H9 (cell line): ENCODE data around the gene GPR155. TPM values are rescaled to one million over a fixed set of nuclear protein-coding genes. Genes with fewer than 3 reads are reported as not detected.

Source experiments
- DNase-seq: peaks from one replicate; pipeline ENCODE4 v3.0.0-alpha.2; 2017
- H2AFZ ChIP-seq: one replicate; pipeline ENCODE4 v1.6.1; 2013; ENCODE audit warnings: mild to moderate bottlenecking, low read length, control low read depth, moderate library complexity
- H2AK5ac ChIP-seq: 2 replicates; pipeline ENCODE4 v1.6.1; 2013; ENCODE audit warnings: low read length, control low read depth, mixed read lengths; ENCODE audit not compliant: insufficient read length
- H2BK120ac ChIP-seq: one replicate; pipeline ENCODE4 v1.6.1; 2013; ENCODE audit warnings: low read depth, mild to moderate bottlenecking, low read length, control low read depth, inconsistent platforms; ENCODE audit not compliant: poor library complexity, severe bottlenecking
- H2BK12ac ChIP-seq: 2 replicates; pipeline ENCODE4 v1.6.1; 2013; ENCODE audit warnings: low read length, control low read depth, mixed read lengths, low read depth; ENCODE audit not compliant: insufficient read length
- H2BK15ac ChIP-seq: 2 replicates; pipeline ENCODE4 v1.6.1; 2013; ENCODE audit warnings: low read depth, low read length, control low read depth
- H2BK20ac ChIP-seq: one replicate; pipeline ENCODE4 v1.6.1; 2013; ENCODE audit warnings: low read depth, mild to moderate bottlenecking, low read length, control low read depth, inconsistent platforms; ENCODE audit not compliant: poor library complexity, severe bottlenecking
- H2BK5ac ChIP-seq: 2 replicates; pipeline ENCODE4 v1.6.1; 2013; ENCODE audit warnings: low read length, control low read depth, mixed read lengths; ENCODE audit not compliant: insufficient read length
- H3K14ac ChIP-seq: 2 replicates; pipeline ENCODE4 v1.6.1; 2013; ENCODE audit warnings: low read length, control low read depth; ENCODE audit not compliant: insufficient read depth
- H3K18ac ChIP-seq: 2 replicates; pipeline ENCODE4 v1.6.1; 2013; ENCODE audit warnings: low read depth, mild to moderate bottlenecking, mixed read lengths, low read length, control low read depth; ENCODE audit not compliant: insufficient read length
- H3K23ac ChIP-seq: 2 replicates; pipeline ENCODE4 v1.6.1; 2013; ENCODE audit warnings: low read length, control low read depth, mixed read lengths, low read depth; ENCODE audit not compliant: insufficient read length
- H3K23me2 ChIP-seq: 2 replicates; pipeline ENCODE4 v1.6.1; 2013; ENCODE audit warnings: low read depth, mild to moderate bottlenecking, mixed read lengths, low read length, control low read depth; ENCODE audit not compliant: insufficient read length, poor library complexity, severe bottlenecking
- H3K27ac ChIP-seq: 2 replicates; pipeline ENCODE4 v1.5.1; 2013; ENCODE audit warnings: low read length, control low read depth, mixed read lengths, low read depth; ENCODE audit not compliant: insufficient read length
- H3K27me3 ChIP-seq: 2 replicates; pipeline ENCODE4 v1.6.1; 2013; ENCODE audit warnings: low read length, control low read depth, inconsistent platforms; ENCODE audit not compliant: insufficient read depth
- H3K4ac ChIP-seq: 2 replicates; pipeline ENCODE4 v1.6.1; 2013; ENCODE audit warnings: low read depth, mild to moderate bottlenecking, control low read depth, inconsistent platforms, low read length, moderate library complexity
- H3K4me1 ChIP-seq: 2 replicates; pipeline ENCODE4 v1.6.1; 2013; ENCODE audit warnings: low read length, control low read depth, inconsistent platforms; ENCODE audit not compliant: insufficient read depth
- H3K4me2 ChIP-seq: 2 replicates; pipeline ENCODE4 v1.6.1; 2013; ENCODE audit warnings: low read length, control low read depth, mixed read lengths; ENCODE audit not compliant: insufficient read length, insufficient read depth
- H3K56ac ChIP-seq: 2 replicates; pipeline ENCODE4 v1.6.1; 2013; ENCODE audit warnings: low read depth, mild to moderate bottlenecking, mixed read lengths, low read length, control low read depth; ENCODE audit not compliant: insufficient read length
- H3K79me1 ChIP-seq: 2 replicates; pipeline ENCODE4 v1.6.1; 2013; ENCODE audit warnings: low read depth, mild to moderate bottlenecking, moderate library complexity, low read length, control low read depth, inconsistent platforms; ENCODE audit not compliant: insufficient read depth, poor library complexity, severe bottlenecking
- H3K79me2 ChIP-seq: 2 replicates; pipeline ENCODE4 v1.6.1; 2013; ENCODE audit warnings: low read length, control low read depth, inconsistent platforms; ENCODE audit not compliant: insufficient read depth
- H3K9ac ChIP-seq: 2 replicates; pipeline ENCODE4 v1.6.1; 2013; ENCODE audit warnings: low read length, control low read depth, mixed read lengths; ENCODE audit not compliant: insufficient read length; ENCODE audit errors: extremely low read depth
- H3K9me3 ChIP-seq: one replicate; pipeline ENCODE4 v1.6.1; 2013; ENCODE audit warnings: low read depth, low read length, inconsistent platforms; ENCODE audit not compliant: control insufficient read depth
- H3T11ph ChIP-seq: one replicate; pipeline ENCODE4 v1.6.1; 2013; ENCODE audit warnings: mild to moderate bottlenecking, low read length, control low read depth, inconsistent platforms
- H4K20me1 ChIP-seq: one replicate; pipeline ENCODE4 v1.6.1; 2013; ENCODE audit not compliant: control insufficient read depth, insufficient read length, insufficient read depth
- H4K5ac ChIP-seq: 2 replicates; pipeline ENCODE4 v1.6.1; 2013; ENCODE audit warnings: low read depth, mild to moderate bottlenecking, mixed read lengths, low read length, control low read depth; ENCODE audit not compliant: insufficient read length
- H4K8ac ChIP-seq: replicated peaks from 2 replicates; pipeline ENCODE4 v1.6.1; 2013; ENCODE audit warnings: low read length, control low read depth, mixed read lengths, low read depth; ENCODE audit not compliant: insufficient read length
- H4K91ac ChIP-seq: 2 replicates; pipeline ENCODE4 v1.6.1; 2013; ENCODE audit warnings: low read depth, mild to moderate bottlenecking, moderate library complexity, mixed read lengths, low read length, control low read depth; ENCODE audit not compliant: insufficient read length
- H3K27ac Mint-ChIP-seq, 3 experiments: 2 replicates in 2 of 3; 3 replicates in 1 of 3; pipeline ENCODE4 v1.8.0; 2020 to 2021; ENCODE audit warnings: mixed read lengths in 3 of 3, mild to moderate bottlenecking in 1 of 3, moderate library complexity in 1 of 3
- H3K27me3 Mint-ChIP-seq: 2 replicates; pipeline ENCODE4 v1.8.0; 2021; ENCODE audit warnings: low read depth, mild to moderate bottlenecking, moderate library complexity, mixed read lengths
- H3K36me3 Mint-ChIP-seq, 3 experiments: 2 replicates in 2 of 3; 3 replicates in 1 of 3; pipeline ENCODE4 v1.8.0; 2020 to 2021; ENCODE audit warnings: low read depth in 3 of 3, mixed read lengths in 3 of 3; ENCODE audit not compliant: insufficient read depth in 1 of 3
- H3K4me1 Mint-ChIP-seq, 2 experiments: 2 replicates each; pipeline ENCODE4 v1.8.0; 2020; ENCODE audit warnings: mixed read lengths in 2 of 2
- H3K4me3 Mint-ChIP-seq, 2 experiments: 2 replicates in 1 of 2; 3 replicates in 1 of 2; pipeline ENCODE4 v1.8.0; 2020 to 2021; ENCODE audit warnings: mild to moderate bottlenecking in 2 of 2, mixed read lengths in 2 of 2, moderate library complexity in 1 of 2
- H3K9me3 Mint-ChIP-seq, 2 experiments: 2 replicates in 1 of 2; 3 replicates in 1 of 2; pipeline ENCODE4 v1.8.0; 2020; ENCODE audit warnings: mild to moderate bottlenecking in 2 of 2, mixed read lengths in 2 of 2, moderate library complexity in 1 of 2
- CTCF ChIP-seq: fragments of 200-600 bp; sonication (generic); conservative IDR thresholded peaks from 3 replicates; pipeline ENCODE4 v1.8.0; 2021; ENCODE audit warnings: antibody characterized with exemption, mild to moderate bottlenecking
- WGBS: extraction: QIAGEN DNeasy Blood & Tissue Kit; methylation state at CpG from one replicate; pipeline ENCODE4 v1.1.7; 2013; ENCODE audit warnings: missing lambda C conversion rate, low lambda C conversion rate, mixed read lengths; ENCODE audit not compliant: insufficient read length; ENCODE audit errors: extremely low coverage; 5-methylcytosine and 5-hydroxymethylcytosine counted together
- total RNA-seq: library from RNA; stranded (reverse); gene quantifications from 2 replicates; pipeline ENCODE4 v1.2.1, GENCODE V29; 2021

GPR155 gene
- total RNA-seq, 1 experiment from 2014 or later, result 0.35 TPM

GRCh38 chr2:174487820-174488162, 962 bp upstream of the GPR155 start:
- no peak overlapping the region for H2AK5ac ChIP-seq
- no peaks in the 10 kb centered on the region for H3K4me1 ChIP-seq
- no peaks in the 10 kb centered on the region for H3K79me2 ChIP-seq
- no peak overlapping the region for H2AFZ ChIP-seq
- no peak overlapping the region for H3K23ac ChIP-seq
- no peak for TF ChIP-seq CTCF
- no CpG with 5 or more reads among the region's 8 CpGs for WGBS
- H3K4me2 ChIP-seq, result peak overlapping the region; percentile 98
- peaks cover 45% of the 10 kb centered on the region for H3K27me3 Mint-ChIP-seq
- peaks cover 7 to 9% of the 10 kb centered on the region in 2 experiments for H3K4me1 Mint-ChIP-seq
- no peak overlapping the region for H3K27ac Mint-ChIP-seq
- no peaks in the 10 kb centered on the region for H3K79me1 ChIP-seq
- peaks cover 4% of the 10 kb centered on the region; the same call in 1 of the 2 replicates for H3K27me3 ChIP-seq
- H2BK12ac ChIP-seq, result no peak overlapping the region
- no peak overlapping the region for H4K91ac ChIP-seq
- no peak for DNase-seq
- no peak overlapping the region for H3K14ac ChIP-seq
- H2BK15ac ChIP-seq, result no peak overlapping the region
- no peak overlapping the region for H4K5ac ChIP-seq
- no peaks in the 10 kb centered on the region for H3K9me3 ChIP-seq
- no peak overlapping the region for H3K18ac ChIP-seq
- H3K23me2 ChIP-seq, result peaks cover 13% of the 10 kb centered on the region
- H3K56ac ChIP-seq, result no peak overlapping the region
- peak overlapping the region; percentile 82; a peak in 4 of 5 replicates for H3K4me3 Mint-ChIP-seq
- H3K4ac ChIP-seq, result no peak overlapping the region
- H2BK120ac ChIP-seq, result no peak overlapping the region
- no peak overlapping the region for H3K9ac ChIP-seq
- H3K9me3 Mint-ChIP-seq, result peaks cover 3 to 4% of the 10 kb centered on the region in 2 experiments; a peak in 3 of 5 replicates
- peaks cover 0 to 11% (median 0%) of the 10 kb centered on the region in 3 experiments; a peak in 5 of 7 replicates for H3K36me3 Mint-ChIP-seq
- H4K8ac ChIP-seq, result no peak overlapping the region
- no peak overlapping the region for H2BK20ac ChIP-seq
- no peak overlapping the region for H2BK5ac ChIP-seq
- H3K27ac ChIP-seq, result no peak overlapping the region
- H4K20me1 ChIP-seq, result no peaks in the 10 kb centered on the region
- H3T11ph ChIP-seq, result no peak overlapping the region
